H1 (cell line): ENCODE results near the gene AP3M1.

Experiments
- BACH1 ChIP-seq: IDR thresholded peaks from 2 replicates; pipeline ENCODE4 v1.6.1; 2012; ENCODE audit warnings: low read length, improper control_type of control experiment
- CHD1 ChIP-seq: IDR thresholded peaks from 2 replicates; pipeline ENCODE4 v1.6.1; 2012; ENCODE audit warnings: low read depth, low read length, improper control_type of control experiment
- CREB1 ChIP-seq: IDR thresholded peaks from 2 replicates; pipeline ENCODE4 v1.6.1; 2012; ENCODE audit warnings: inconsistent platforms
- E2F6 ChIP-seq: IDR thresholded peaks from 2 replicates; pipeline ENCODE4 v1.6.1; 2012; ENCODE audit warnings: inconsistent platforms
- JUN ChIP-seq: IDR thresholded peaks from 2 replicates; pipeline ENCODE4 v1.6.1; 2011; ENCODE audit warnings: low read depth, mild to moderate bottlenecking, improper control_type of control experiment, low read length
- POLR2A ChIP-seq, 2 experiments: IDR thresholded peaks; 1 replicate in 1 of 2; 2 replicates in 1 of 2; pipeline ENCODE4 v1.6.1; 2011; ENCODE audit warnings: low read depth in 2 of 2, low read length in 2 of 2, mild to moderate bottlenecking in 2 of 2; ENCODE audit errors: control extremely low read depth in 1 of 2
- POLR2AphosphoS5 ChIP-seq: IDR thresholded peaks from 2 replicates; pipeline ENCODE4 v1.6.1; 2011; ENCODE audit warnings: low read depth, low read length
- SIN3A ChIP-seq, 2 experiments: IDR thresholded peaks in 1 of 2; conservative IDR thresholded peaks in 1 of 2; 2 replicates each; pipeline ENCODE4 v1.6.1; 2011 to 2012; ENCODE audit warnings: low read length in 2 of 2, improper control_type of control experiment in 1 of 2, low read depth in 1 of 2, mild to moderate bottlenecking in 1 of 2
- SRF ChIP-seq: IDR thresholded peaks from 2 replicates; pipeline ENCODE4 v1.6.1; 2011; ENCODE audit warnings: mild to moderate bottlenecking, low read depth, low read length, moderate library complexity
- TAF1 ChIP-seq: IDR thresholded peaks from 2 replicates; pipeline ENCODE4 v1.6.1; 2011; ENCODE audit warnings: mild to moderate bottlenecking, low read depth, low read length
- YY1 ChIP-seq: IDR thresholded peaks from 2 replicates; pipeline ENCODE4 v1.6.1; 2011; ENCODE audit warnings: low read depth, mild to moderate bottlenecking, low read length
- TF ChIP-seq, protein P1 (sequence below), 3 experiments: IDR thresholded peaks; 1 replicate in 2 of 3; 2 replicates in 1 of 3; pipeline versions ENCODE4 v1.5.1 to v1.6.1; 2011; ENCODE audit warnings: low read length in 3 of 3, mild to moderate bottlenecking in 3 of 3, inconsistent platforms in 2 of 3, low read depth in 1 of 3, moderate library complexity in 1 of 3; ENCODE audit not compliant: insufficient read depth in 1 of 3; ENCODE audit errors: control extremely low read depth in 1 of 3
- TF ChIP-seq, protein P2 (sequence below): IDR thresholded peaks from 2 replicates; pipeline ENCODE4 v1.6.1; 2012; ENCODE audit warnings: inconsistent platforms
- TF ChIP-seq, protein P3 (sequence below): IDR thresholded peaks from 2 replicates; pipeline ENCODE4 v1.6.1; 2011; ENCODE audit warnings: low read depth, mild to moderate bottlenecking, low read length; ENCODE audit not compliant: insufficient read depth

GRCh38 chr10:74151879-74152722 lies 1.5 kb upstream of the AP3M1 start:
- TF ChIP-seq, protein P1, sequence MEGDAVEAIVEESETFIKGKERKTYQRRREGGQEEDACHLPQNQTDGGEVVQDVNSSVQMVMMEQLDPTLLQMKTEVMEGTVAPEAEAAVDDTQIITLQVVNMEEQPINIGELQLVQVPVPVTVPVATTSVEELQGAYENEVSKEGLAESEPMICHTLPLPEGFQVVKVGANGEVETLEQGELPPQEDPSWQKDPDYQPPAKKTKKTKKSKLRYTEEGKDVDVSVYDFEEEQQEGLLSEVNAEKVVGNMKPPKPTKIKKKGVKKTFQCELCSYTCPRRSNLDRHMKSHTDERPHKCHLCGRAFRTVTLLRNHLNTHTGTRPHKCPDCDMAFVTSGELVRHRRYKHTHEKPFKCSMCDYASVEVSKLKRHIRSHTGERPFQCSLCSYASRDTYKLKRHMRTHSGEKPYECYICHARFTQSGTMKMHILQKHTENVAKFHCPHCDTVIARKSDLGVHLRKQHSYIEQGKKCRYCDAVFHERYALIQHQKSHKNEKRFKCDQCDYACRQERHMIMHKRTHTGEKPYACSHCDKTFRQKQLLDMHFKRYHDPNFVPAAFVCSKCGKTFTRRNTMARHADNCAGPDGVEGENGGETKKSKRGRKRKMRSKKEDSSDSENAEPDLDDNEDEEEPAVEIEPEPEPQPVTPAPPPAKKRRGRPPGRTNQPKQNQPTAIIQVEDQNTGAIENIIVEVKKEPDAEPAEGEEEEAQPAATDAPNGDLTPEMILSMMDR (IDR thresholded peaks at IDR 0.05; ENCODE audit: control extremely low read depth in 1 of 3, insufficient read depth in 1 of 3, low read depth in 1 of 3, low read length in 3 of 3), result no peak
- no peak for TF ChIP-seq BACH1
- TF ChIP-seq SIN3A (conservative IDR thresholded peaks at IDR 0.05 in 1 of 2, IDR thresholded peaks at IDR 0.05 in 1 of 2; ENCODE audit: low read depth in 1 of 2, low read length in 2 of 2), result no peak
- no peak for TF ChIP-seq POLR2A (IDR thresholded peaks at IDR 0.05; ENCODE audit: control extremely low read depth in 1 of 2, low read depth in 2 of 2, low read length in 2 of 2)
- TF ChIP-seq TAF1, result no peak
- no peak for TF ChIP-seq JUN
- no peak for TF ChIP-seq E2F6
- peak; percentile 59; the same call in 1 of the 2 replicates for TF ChIP-seq SRF
- TF ChIP-seq, protein P2, sequence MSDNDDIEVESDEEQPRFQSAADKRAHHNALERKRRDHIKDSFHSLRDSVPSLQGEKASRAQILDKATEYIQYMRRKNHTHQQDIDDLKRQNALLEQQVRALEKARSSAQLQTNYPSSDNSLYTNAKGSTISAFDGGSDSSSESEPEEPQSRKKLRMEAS, result no peak
- TF ChIP-seq, protein P3, sequence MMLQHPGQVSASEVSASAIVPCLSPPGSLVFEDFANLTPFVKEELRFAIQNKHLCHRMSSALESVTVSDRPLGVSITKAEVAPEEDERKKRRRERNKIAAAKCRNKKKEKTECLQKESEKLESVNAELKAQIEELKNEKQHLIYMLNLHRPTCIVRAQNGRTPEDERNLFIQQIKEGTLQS, result no peak
- TF ChIP-seq CHD1, result no peak; the same call in 1 of the 2 replicates
- no peak for TF ChIP-seq POLR2AphosphoS5
- no peak for TF ChIP-seq YY1
- TF ChIP-seq CREB1, result no peak
